ENCODE results near the gene CACNA1C. TPM values are rescaled to one million over a fixed set of nuclear protein-coding genes. Genes with fewer than 3 reads are reported as not detected.

The CACNA1C gene
- total and polyA plus RNA-seq, 2 of the 4 experiments (the other 2 are of a cell fraction), result 1.6 to 2.6 TPM

DNA sequence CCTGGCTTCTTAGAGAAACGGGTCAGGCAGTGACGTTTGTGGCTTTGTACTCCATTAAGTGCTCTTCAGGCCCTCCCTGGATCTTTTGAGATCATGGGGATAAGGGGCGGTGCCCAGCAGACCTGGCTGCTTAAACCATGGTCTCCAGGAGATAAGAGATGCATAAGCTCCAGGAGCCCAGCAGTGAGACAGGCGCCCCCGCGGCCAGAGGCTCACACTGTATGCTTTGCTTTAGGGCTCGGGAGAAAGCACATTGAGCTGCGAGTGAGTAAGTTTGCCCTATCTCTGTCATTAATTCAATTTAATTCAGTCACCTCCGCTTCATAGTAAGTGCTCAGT is 359.5 kb downstream of the CACNA1C start:
- H2AK9ac ChIP-seq (replicated peaks; ENCODE audit: low read depth, low read length, poor library complexity), result no peak overlapping the region
- H3K4me3 ChIP-seq (ENCODE audit: insufficient read depth, low read depth, low read length), result no peak overlapping the region
- no peak overlapping the region for H4K91ac ChIP-seq (ENCODE audit: insufficient read depth, low read depth, low read length)
- no peak overlapping the region for H3K23ac ChIP-seq (ENCODE audit: low read depth, low read length)
- POLR2A ChIA-PET (ENCODE audit: unreplicated experiment), result no interaction called here
- no peak overlapping the region for H2AK5ac ChIP-seq (ENCODE audit: low read depth, low read length)
- ATAC-seq (ENCODE audit: low read depth) (no peak), DNase-seq (no peak)
- H3K4me1 ChIP-seq (ENCODE audit: control insufficient read depth, insufficient read depth, low read length), result no peaks in the 10 kb centered on the region
- dilution Hi-C loops (cut with HindIII; ENCODE audit: low sequenced_read_pairs, unreplicated experiment) (no loop called here), intact Hi-C loops (cut with micrococcal nuclease) (loop anchor here (1.0 kb wide), 1 partner anchor 10 kb away; no protein-coding TSS in a partner anchor), in situ Hi-C loops (cut with MboI; ENCODE audit: low sequenced_read_pairs) (no loop called here)
- no peak overlapping the region for H3K9ac ChIP-seq (ENCODE audit: low read depth, low read length)
- peaks cover 3% of the 10 kb centered on the region; the same call in 1 of the 2 replicates for H3K27me3 ChIP-seq (ENCODE audit: control insufficient read depth, insufficient read depth, low read length)
- no peak overlapping the region for H3K27ac ChIP-seq (ENCODE audit: insufficient read depth, low read length)
- BruUV-seq (replicated peaks), result no TSS peak
- no peak overlapping the region for H3K56ac ChIP-seq (ENCODE audit: extremely low read depth, insufficient read depth, low read length)
- no peak overlapping the region for H2BK20ac ChIP-seq (ENCODE audit: low read depth, low read length)
- no peaks in the 10 kb centered on the region for H3K9me3 ChIP-seq (ENCODE audit: control insufficient read depth, insufficient read depth, low read length)
- 62% methylated on average over 4 of the region's 9 CpGs; no CpG with 5 or more reads in 1 of the 2 experiments for WGBS, 2 experiments (ENCODE audit: extremely low coverage in 2 of 2, insufficient read length in 1 of 2)
- no peaks in the 10 kb centered on the region; the same call in 1 of the 2 replicates for H4K20me1 ChIP-seq (ENCODE audit: insufficient read depth, low read length)
- H3K18ac ChIP-seq (ENCODE audit: low read depth, low read length), result no peak overlapping the region
- H3K36me3 ChIP-seq (ENCODE audit: control insufficient read depth, insufficient read depth, low read length), result no peaks in the 10 kb centered on the region
- TF ChIP-seq NFE2L2 (IDR thresholded peaks at IDR 0.05; ENCODE audit: low read depth, low read length) (no peak), BHLHE40 (IDR thresholded peaks at IDR 0.05; ENCODE audit: low read depth, low read length) (no peak), MAFK (IDR thresholded peaks at IDR 0.05; ENCODE audit: low read depth, low read length) (no peak), SMC3 (IDR thresholded peaks at IDR 0.05; ENCODE audit: low read depth, low read length) (no peak), CEBPB (IDR thresholded peaks at IDR 0.05; ENCODE audit: low read depth, low read length) (no peak), POLR2A (IDR thresholded peaks at IDR 0.05; ENCODE audit: low read depth, low read length) (no peak), RFX5 (IDR thresholded peaks at IDR 0.05; ENCODE audit: low read depth, low read length) (no peak), RAD21 (IDR thresholded peaks at IDR 0.05; ENCODE audit: low read length) (no peak), MAZ (IDR thresholded peaks at IDR 0.05; ENCODE audit: borderline replicate concordance, low read depth, low read length) (no peak), FOS (IDR thresholded peaks at IDR 0.05; ENCODE audit: low read depth, low read length) (no peak), CHD1 (IDR thresholded peaks at IDR 0.05; ENCODE audit: low read depth, low read length) (no peak), MXI1 (IDR thresholded peaks at IDR 0.05; ENCODE audit: borderline replicate concordance, low read depth, low read length) (no peak), RCOR1 (IDR thresholded peaks at IDR 0.05; ENCODE audit: insufficient replicate concordance, low read length) (no peak)
- TF ChIP-seq, protein P1, sequence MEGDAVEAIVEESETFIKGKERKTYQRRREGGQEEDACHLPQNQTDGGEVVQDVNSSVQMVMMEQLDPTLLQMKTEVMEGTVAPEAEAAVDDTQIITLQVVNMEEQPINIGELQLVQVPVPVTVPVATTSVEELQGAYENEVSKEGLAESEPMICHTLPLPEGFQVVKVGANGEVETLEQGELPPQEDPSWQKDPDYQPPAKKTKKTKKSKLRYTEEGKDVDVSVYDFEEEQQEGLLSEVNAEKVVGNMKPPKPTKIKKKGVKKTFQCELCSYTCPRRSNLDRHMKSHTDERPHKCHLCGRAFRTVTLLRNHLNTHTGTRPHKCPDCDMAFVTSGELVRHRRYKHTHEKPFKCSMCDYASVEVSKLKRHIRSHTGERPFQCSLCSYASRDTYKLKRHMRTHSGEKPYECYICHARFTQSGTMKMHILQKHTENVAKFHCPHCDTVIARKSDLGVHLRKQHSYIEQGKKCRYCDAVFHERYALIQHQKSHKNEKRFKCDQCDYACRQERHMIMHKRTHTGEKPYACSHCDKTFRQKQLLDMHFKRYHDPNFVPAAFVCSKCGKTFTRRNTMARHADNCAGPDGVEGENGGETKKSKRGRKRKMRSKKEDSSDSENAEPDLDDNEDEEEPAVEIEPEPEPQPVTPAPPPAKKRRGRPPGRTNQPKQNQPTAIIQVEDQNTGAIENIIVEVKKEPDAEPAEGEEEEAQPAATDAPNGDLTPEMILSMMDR (conservative IDR thresholded peaks at IDR 0.05; ENCODE audit: low read depth, low read length), result no peak
- TF ChIP-seq, protein P2, sequence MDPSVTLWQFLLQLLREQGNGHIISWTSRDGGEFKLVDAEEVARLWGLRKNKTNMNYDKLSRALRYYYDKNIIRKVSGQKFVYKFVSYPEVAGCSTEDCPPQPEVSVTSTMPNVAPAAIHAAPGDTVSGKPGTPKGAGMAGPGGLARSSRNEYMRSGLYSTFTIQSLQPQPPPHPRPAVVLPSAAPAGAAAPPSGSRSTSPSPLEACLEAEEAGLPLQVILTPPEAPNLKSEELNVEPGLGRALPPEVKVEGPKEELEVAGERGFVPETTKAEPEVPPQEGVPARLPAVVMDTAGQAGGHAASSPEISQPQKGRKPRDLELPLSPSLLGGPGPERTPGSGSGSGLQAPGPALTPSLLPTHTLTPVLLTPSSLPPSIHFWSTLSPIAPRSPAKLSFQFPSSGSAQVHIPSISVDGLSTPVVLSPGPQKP (IDR thresholded peaks at IDR 0.05; ENCODE audit: borderline replicate concordance, low read depth, low read length), result no peak
- TF ChIP-seq, protein P3, sequence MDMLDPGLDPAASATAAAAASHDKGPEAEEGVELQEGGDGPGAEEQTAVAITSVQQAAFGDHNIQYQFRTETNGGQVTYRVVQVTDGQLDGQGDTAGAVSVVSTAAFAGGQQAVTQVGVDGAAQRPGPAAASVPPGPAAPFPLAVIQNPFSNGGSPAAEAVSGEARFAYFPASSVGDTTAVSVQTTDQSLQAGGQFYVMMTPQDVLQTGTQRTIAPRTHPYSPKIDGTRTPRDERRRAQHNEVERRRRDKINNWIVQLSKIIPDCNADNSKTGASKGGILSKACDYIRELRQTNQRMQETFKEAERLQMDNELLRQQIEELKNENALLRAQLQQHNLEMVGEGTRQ (IDR thresholded peaks at IDR 0.05; ENCODE audit: low read depth, low read length), result no peak
- no peaks in the 10 kb centered on the region for H3K9me1 ChIP-seq (ENCODE audit: insufficient read depth, low read length)
- no peak overlapping the region for H2BK15ac ChIP-seq (ENCODE audit: low read depth, low read length)
- CTCF ChIA-PET, result no interaction called here
- no peak overlapping the region for H3K14ac ChIP-seq (replicated peaks; ENCODE audit: low read depth, low read length)
- H4K5ac ChIP-seq (ENCODE audit: low read depth, low read length), result no peak overlapping the region
- H3K79me1 ChIP-seq (ENCODE audit: low read depth in 1 of 2, low read length in 2 of 2), result no peaks in the 10 kb centered on the region; a peak in 1 of 4 replicates
- no peak overlapping the region for H3K4me2 ChIP-seq (ENCODE audit: low read depth, low read length)
- no peak overlapping the region for H4K8ac ChIP-seq (ENCODE audit: low read depth in 2 of 2, low read length in 2 of 2)
- no peak overlapping the region for H3K4ac ChIP-seq (ENCODE audit: low read depth, low read length)
- H2AFZ ChIP-seq (replicated peaks; ENCODE audit: low read length, poor library complexity), result no peak overlapping the region
- H2BK120ac ChIP-seq (ENCODE audit: low read depth, low read length), result no peak overlapping the region
- no peak overlapping the region for H2BK5ac ChIP-seq (ENCODE audit: low read depth, low read length, poor library complexity, severe bottlenecking)

Measured in IMR-90 (cell line).